HG03175 (cell line): ENCODE results near the gene P3H1.
"Not testable (repeated sequence)": the region's sequence is repeated elsewhere in the genome, so short reads cannot be mapped to it uniquely, and the experiment has no call there.

Experiments used
- ATAC-seq: cut with Tn5 transposase; IDR thresholded peaks from one replicate; pipeline ENCODE4 v1.9.1; 2021; ENCODE audit warnings: mild to moderate bottlenecking, moderate library complexity; ENCODE audit not compliant: unreplicated experiment

Gene P3H1

DNA sequence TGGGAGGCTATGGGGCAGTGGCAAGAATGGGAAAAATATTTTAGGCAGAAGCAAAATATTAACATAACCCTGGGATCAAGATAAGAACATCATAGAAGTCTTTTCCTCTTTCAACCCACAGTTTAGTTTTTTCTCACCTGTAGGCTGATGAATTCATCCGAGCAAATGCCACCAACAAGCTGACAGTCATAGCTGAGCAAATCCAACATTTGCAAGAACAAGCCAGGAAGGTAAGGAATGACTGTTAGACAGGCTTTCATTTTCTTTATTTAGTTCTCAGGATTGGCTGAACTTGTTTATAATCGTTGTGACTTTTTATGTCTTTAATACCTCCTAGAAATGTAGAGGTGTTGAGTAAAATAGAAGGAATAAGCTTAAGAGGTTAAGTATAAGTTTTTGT, 6.6 kb upstream of the P3H1 start:
- no peak for ATAC-seq

DNA sequence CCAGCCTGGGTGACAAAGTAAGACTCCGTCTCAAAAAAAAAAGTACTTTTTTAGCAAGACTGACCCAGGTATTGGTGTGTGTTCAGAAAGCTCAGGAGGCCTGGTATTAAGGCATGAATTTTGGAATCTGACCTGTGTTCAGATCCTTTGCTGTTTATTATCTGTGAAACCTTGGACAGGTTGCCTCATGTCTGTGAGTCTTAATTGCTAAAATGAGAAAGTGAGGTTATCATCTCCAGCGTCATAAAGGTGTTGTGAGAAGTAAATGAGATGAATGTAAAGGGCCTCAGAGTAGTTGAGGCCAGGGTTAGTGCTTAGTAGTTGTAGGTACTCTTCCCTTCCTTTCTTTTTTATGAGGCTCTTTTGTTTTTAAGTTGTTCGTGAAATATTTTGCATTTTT, 3.0 kb upstream of the P3H1 start:
- ATAC-seq = no peak

DNA sequence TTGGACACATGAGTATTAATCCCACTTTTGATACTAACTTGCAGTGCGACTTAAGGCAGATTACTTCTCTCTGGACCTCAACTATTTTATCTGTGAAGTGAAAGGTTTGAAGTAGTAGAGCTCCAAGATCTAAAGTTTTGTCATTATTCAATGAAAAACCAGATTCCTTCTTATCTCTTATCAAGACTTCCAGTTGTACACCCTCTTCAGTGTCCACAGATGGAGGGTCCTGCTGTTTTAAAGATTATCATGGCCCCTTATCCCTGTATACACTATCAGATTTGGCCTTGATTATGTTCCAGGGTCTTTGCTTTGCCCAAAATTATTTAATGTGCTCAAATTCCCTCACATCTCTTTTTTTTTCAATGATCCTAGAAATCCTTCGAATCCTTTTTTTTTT, 1.3 kb upstream of the P3H1 start:
- ATAC-seq = no peak

DNA sequence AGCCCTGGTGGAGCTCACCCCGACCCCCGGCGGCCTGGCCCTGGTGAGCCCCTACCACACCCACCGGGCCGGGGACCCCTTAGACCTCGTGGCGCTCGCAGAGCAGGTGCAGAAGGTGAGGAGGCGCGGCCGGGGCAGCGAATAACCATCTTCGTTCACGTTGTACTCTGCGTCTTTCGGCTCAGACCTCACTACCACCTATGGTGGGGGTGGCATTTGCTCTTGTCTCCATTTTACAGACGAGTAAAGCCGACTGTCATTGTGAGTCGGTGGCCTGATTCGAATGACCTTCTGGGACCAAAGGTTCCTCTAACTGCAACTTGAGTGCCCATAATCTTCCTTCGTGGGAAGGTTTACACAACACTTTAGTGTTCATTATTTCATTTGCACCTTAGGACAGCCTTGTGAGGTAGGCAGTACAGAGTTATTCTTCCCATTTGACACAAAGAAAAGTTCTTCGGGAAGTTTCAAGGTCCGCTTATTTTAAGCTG, 727 bp upstream of the P3H1 start:
- peak; percentile 13 for ATAC-seq

DNA sequence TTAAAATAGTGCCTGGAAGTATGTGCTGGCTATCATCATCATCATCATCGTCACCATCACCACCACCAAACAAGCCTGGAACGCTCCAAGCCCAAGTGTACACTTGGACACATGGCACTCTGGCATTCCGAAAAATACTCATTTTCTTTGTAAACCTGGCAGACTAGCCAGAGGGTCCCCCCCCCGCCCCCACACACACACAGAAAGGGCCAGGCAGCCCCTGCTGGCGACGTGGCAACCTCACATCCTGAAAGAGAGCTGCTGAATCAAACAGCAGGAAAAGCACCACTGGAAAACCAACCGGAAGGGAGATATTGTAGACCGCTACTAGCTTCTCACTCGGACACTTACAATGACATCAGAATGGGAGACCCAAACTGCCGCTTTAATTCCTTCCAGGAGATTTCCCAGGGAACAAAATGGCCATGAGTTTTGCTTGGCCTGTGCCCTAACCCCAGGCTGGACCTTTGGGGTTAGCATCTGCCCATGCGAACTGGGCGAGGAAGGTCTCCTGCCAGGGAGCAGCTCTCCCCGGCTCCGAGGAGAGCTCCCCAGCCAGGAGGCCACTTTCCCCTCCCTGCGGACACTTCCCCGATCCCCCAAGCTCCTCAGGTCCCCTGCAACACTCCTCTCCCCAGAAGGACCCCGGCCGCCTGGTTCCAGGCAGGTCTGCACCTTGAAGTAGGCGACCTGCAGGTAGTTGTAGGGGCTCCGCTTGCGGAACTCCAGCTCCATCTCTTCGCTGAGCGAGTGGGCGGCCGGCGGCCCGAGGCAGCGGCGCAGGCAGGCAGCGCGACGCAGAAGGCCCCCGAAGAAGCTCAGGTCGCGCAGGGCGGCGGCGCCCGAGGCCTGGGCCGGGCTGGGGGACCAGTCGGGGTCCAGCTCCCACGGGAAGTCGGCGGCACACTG, 742 bp downstream of the P3H1 start:
- ATAC-seq = peak; percentile 28

DNA sequence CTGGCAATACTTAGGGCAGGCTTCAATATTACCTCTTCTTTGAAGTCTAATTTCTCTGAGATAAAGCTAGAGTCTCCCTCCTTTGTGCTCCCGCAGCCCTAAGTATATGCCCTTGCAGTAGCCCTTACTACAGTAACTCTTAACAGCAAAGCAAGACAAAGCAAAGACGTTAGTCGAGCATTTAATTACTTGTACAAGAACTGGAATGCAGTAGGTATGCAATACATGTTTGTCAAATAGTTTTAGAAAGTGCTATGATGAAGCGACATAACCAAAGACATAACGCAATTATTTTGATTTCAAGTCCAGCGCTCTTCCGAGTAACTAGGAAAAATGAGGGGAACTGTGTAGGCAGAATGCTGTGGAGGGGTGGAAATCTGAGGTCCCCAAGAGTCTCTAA, 1.6 kb downstream of the P3H1 start:
- ATAC-seq = no peak

DNA sequence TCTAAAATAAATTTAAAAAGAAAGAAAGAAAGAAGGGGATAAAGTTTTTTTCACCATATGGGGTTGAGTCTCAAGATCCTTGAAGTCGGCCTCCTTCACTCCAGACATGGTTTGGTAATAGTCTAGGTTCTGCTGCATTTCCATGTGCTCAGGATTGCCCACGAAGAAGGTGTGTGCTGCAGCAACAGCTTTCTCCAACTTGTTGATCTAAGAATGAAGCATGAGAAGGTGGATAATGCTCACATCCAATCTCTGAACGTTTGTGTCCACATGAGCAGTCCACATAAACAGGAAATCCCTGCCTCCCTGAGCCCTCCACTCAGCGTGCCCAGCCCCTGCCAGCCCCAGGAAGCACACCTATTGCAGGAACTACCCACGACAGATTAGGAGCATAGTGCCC, 4.6 kb downstream of the P3H1 start:
- no peak for ATAC-seq

DNA sequence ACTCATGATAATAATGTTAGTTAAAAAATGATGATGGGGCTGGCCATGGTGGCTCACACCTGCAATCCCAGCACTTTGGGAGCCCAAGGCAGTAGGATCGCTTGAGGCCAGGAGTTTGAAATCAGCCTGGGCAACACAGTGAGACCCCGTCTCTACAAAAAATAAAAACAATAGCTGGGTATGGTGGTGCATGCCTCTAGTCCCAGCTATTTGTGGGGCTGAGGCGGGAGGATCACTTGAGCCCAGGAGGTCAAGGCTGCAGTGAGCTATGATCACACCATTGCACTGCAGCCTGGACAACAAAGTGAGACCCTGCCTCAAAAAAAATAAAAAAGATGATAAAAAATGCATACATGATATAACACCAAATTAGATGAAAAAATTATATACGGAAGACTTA, 5.3 kb downstream of the P3H1 start:
- no peak for ATAC-seq

DNA sequence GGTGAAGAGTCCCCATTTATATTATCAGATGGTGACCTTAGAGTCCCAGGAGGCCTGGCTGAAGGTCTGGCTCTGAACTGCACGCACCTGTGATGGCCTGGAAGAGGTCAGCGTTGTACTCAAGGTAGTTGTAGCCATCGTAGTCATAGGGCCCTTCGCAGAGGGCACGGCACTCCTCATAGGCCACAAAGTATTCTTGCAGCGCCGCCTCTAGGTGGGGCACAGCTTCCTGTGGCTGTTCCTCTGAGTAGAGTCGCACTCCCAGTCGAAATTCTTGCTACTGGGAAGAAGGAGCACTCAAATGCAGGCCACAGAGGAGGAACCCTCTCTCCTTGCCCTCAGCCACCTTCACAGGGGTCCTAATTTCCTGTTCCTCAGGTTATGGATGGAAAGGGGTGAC, 7.7 kb downstream of the P3H1 start:
- ATAC-seq = no peak

DNA sequence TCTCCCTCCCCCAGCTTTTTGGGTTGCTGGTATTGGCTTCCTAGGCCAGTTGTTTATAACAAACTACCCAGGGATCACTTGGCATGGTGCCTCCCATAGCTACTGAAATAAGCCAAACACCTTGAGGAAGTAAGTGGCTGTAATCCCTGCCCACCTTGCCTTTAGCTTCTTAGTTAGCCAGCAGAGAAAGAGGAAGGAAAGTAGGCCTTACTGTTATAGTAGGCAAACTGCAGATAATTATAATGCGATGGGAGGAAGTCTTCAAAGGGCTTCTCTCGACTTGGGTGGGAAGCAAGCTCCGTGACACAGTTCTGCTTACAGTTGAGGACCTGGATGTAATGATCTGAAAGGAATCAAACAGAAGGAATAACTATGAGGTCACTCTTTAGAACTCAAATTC, 8.2 kb downstream of the P3H1 start:
- ATAC-seq = no peak

DNA sequence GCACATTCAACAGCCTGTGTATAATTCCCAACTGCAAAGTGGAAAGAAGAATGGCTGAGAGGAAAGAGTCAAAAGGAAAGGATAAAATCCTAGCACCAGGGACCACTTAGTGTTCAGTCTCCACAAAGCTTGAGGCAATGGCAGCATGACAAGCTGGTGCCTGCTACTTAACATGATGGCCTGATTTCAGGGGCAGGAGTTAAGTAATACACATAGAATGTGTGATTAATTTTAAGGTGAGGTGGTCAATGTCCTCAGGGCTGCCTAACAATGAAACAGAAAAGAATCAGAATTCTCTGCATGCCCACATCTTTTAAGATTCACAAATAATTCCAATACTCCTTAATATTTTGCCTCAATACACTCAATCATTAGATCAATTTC, 8.9 kb downstream of the P3H1 start:
- ATAC-seq = no peak

DNA sequence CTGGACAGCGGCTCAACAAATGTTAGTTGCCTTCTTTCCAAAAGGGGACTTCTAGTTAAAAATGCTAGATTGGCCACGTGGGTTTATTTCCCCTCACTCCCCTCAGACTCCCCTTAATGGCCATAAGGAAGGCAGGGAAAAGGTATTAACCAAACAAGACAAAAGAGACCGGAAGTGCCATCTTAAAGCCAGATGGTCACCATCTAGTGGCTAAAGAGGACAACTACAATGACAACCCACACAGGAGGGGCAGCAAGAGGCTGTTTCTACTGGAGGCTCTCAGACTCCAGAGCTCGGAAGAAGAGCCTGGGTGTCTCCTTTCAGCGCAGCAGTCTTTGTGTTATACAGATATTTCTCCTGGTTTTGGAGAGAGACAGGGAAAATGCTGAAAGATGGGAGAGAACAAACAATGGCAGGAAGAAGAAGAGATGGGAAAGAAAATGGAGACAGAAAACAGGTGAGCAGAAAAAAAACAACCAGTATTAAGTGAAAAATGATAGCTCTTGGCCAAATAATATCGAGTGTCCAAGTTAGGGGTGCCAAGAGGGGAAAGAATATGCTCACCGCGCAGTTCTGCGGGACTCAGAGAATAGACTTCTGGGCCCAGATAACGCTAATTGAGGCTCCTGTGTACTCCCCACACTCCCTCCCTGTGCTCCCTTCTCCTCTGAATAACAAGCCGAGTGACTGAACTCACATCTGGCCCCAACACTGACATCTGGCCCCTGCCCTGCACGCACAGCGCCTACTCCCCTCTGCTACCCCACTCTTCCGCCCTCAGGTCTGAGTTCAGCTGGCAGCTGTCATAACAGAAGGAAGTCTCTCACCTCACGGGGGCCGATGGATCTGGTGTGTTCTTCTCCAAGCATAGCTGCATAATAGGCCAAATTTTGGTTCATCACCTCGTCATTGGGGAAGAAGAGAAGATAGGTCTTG, 9.6 kb downstream of the P3H1 start:
- no peak for ATAC-seq

DNA sequence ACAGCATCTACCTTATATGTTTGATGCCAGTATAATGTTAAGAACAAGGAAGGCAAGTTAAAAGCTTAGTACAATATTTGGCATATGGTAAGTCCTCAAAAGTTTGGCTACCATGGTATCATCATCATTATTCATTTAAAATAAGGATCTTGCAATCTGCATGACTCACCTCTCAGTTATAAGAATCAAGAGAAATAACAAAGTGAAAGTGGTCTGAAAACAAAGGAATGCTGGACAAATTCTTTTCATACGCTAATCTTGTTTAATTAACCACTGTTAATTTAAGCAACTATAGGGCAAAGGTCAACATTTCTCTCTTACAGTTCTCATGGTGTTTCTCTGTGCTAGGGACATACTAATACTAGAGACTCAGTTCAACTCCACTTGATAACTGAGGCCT, 13.8 kb downstream of the P3H1 start:
- ATAC-seq = no peak

DNA sequence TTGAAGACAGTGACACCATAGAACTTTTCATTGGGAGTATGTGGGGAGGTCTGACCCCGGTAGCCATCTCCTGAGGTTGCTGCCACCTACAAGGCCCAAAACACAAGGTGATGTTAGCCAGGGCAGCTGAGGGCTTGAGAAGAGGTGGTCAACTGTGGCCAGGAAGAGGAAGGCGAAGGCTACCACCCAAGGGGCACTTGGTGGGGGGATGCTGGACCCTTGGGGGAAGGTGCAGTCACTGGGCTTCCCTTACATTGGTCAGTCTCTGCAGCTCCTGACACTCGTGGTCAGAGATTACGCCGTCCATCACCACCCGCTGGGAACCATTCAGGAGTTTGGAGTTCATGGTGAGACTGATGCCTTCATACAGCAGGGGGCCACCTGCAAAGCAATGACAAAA, 14.5 kb downstream of the P3H1 start:
- no peak for ATAC-seq

DNA sequence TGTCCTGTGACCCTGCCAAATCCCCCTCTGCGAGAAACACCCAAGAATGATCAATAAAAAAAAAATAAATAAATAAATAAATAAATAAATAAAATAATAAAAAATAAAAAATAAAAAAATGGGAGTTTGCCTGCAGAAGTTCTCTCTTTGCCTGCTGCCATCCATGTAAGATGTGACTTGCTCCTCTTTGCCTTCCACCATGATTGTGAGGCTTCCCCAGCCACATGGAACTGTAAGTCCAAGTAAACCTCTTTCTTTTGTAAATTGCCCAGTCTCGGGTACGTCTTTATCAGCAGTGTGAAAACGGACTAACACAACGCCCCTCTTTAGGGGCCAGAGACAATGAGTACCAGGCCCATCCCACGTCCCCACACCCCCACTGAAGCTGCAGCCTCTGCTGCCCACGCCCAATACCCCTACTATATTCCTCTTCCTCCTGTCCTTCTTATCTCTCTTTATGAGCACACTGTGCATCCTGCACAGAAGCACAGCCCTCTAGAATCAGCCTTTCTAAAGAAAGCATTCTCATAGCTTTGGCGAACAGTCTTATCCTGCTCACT, 15.2 kb downstream of the P3H1 start:
- ATAC-seq = not testable (repeated sequence)

DNA sequence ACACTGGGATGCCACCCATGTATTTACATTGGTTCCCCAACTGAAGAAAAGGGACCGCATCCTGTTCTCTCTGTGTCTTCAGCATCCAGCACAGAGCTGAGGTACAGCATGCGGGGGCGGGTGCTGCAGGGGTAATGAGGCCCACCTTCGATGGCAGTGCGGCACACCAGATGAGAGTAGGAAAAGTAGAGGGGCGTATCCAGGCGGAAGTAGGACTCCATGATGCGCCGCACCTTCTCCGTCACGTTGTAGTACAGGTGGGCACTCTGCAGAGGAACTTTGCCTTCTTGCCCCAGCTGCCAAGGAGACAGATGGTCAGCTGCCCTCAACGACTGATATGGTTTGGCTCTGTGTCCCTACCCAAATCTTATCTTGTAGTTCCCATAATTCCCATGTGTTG, 16.8 kb downstream of the P3H1 start:
- ATAC-seq = no peak

DNA sequence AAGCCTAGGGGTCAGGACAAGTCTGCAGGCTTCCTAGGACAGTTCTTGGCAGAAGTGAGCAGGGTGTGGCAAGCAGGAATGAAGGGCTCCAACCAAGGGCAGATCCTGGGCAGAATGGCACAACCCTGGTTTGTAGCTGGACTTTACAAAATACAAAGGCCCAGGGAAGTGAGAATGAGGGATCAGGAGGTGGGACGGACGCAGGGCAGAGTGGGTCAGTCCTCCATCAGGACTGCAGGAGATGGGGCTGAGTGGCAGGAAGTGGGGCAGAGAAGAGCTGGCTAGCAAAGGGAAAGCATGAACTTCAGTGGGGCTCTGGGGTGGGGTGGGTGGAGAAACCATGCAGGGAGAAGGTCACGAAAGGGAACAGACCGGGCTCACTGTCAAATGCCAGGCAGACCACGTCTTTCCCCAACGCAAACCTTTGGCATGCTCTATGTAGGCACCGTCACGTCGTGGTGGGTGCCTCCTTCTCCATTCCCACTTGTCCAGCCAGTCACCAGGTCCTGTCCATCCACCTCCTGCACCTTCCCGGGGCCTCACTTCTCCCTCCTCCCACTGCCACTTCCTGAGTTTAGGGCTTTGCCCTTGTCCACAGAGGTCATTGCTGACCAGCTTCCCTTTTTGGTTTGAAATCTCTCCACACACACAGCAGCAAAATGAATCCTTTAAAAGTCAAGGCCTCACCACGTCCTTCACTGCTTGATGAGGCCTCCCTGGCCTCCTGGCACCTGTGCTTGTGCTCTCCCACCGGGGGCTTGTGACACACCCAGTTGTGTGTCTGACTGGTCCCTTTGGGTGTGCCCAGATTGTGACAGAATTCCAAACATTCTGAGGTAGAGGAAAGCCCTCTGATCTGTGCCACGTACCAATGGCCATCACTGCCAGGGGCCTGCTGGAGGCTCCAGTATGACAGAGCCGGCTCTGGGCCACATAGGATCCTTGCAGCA, 18.1 kb downstream of the P3H1 start:
- ATAC-seq = no peak

DNA sequence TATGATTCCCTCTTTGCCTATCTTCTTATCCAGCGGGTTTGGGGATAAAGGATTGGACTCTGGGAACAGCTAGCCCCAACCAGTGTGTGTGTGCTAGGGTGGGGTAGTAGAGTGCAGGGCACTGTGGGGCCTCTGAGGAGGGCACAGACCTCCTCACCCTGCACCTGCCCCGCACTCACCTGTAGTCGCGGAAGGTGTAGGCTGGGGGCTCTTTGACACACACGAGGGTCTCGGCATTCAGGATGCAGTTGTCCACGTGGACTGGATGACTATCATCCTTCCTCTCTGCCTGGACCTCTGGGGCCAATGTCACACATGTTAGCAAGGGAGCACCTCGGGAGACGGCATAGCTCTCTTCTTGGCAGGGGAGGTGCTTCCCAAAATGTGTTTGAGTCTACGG, 18.8 kb downstream of the P3H1 start:
- no peak for ATAC-seq

DNA sequence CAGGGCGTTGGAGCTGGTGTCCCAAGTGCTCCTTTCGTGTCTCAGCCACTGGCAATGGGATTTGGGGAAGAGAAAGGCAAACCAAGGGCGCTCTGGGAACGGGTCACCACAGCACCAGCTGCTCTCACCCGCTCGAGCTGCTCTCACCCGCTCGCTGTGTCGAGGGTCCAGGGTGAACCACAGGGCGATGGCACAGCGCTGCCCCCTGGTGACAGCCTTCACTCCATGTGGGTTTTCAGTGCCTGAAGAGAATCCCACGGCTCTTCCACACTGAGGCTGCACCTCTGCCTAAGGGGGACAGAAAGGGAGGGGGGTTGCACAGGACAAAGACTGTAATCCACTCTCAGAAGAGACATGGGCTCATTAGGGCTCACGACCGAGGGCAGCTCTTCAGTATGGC, 19.7 kb downstream of the P3H1 start:
- ATAC-seq = no peak

DNA sequence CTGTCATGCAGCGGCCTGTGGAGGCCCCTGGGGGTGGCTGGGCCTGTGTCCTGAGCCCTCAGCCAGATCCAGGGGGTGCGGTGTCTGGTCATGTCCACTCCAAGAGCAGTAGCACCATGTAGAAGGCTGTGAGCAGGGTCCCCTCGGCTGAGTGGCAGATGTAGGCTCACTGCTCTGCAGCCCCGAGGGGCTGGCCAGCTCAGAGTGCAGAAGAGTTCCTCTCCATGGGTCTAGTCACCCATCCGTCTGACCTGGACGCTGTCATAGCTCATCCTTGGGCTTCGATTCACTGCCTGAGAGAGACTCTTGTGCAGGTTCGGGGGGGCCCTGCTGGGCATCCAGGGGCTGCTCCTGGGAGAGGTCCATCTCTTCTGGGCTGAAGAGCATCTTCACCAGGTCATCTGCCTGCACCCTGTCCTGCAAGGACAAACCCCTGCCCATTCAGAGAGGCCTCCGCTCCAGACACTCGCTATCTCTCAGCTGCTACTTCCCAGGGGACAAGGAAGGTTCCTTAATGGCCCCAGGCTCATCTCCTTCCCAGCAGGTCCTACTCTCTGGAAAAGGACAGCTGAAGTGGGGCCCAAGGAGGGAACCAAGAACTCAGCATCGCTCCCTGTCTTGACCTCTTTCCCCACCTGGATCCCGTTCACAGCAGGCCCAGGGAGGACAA, 20.3 kb downstream of the P3H1 start:
- no peak for ATAC-seq
